ENCODE data around the gene PLXDC2.

The PLXDC2 gene

GRCh38 chr10:19817231-19817933, 1.1 kb downstream of the PLXDC2 start:
- H3K4me3 ChIP-seq (ENCODE audit: low read length) = peak overlapping the region; percentile 96
- H3K9ac ChIP-seq (ENCODE audit: low read depth, low read length) = peak overlapping the region; percentile 84
- H3K9me3 ChIP-seq (replicated peaks; ENCODE audit: low read length) = no peaks in the 10 kb centered on the region
- H3K36me3 ChIP-seq (ENCODE audit: insufficient read depth, low read length) = no peaks in the 10 kb centered on the region
- peaks cover 14% of the 10 kb centered on the region for H3K4me1 ChIP-seq (ENCODE audit: control insufficient read depth, insufficient read depth, low read length)
- peaks cover 5% of the 10 kb centered on the region for H3K27me3 ChIP-seq (ENCODE audit: control insufficient read depth, insufficient read depth, low read length)
- peak overlapping the region; percentile 90 for H3K4me2 ChIP-seq (ENCODE audit: low read length)

GRCh38 chr10:19818876-19819275, 2.6 kb downstream of the PLXDC2 start:
- Histone ChIP-seq H3K27me3 (ENCODE audit: control insufficient read depth, insufficient read depth, low read length) (peaks cover 5% of the 10 kb centered on the region), H3K4me3 (ENCODE audit: low read length) (no peak overlapping the region), H3K4me2 (ENCODE audit: low read length) (peak overlapping the region; percentile 90), H3K9ac (ENCODE audit: low read depth, low read length) (no peak overlapping the region), H3K36me3 (ENCODE audit: insufficient read depth, low read length) (no peaks in the 10 kb centered on the region), H3K9me3 (replicated peaks; ENCODE audit: low read length) (no peaks in the 10 kb centered on the region), H3K4me1 (ENCODE audit: control insufficient read depth, insufficient read depth, low read length) (peaks cover 14% of the 10 kb centered on the region)

GRCh38 chr10:19819419-19820033, 3.3 kb downstream of the PLXDC2 start:
- H3K9ac ChIP-seq (ENCODE audit: low read depth, low read length) = no peak overlapping the region

GRCh38 chr10:19824381-19825342, 8.4 kb downstream of the PLXDC2 start:
- Histone ChIP-seq H3K9me3 (replicated peaks; ENCODE audit: low read length) (no peaks in the 10 kb centered on the region), H3K36me3 (ENCODE audit: insufficient read depth, low read length) (no peaks in the 10 kb centered on the region), H3K27me3 (ENCODE audit: control insufficient read depth, insufficient read depth, low read length) (no peaks in the 10 kb centered on the region), H3K4me3 (ENCODE audit: low read length) (no peak overlapping the region), H3K4me1 (ENCODE audit: control insufficient read depth, insufficient read depth, low read length) (no peaks in the 10 kb centered on the region), H3K4me2 (ENCODE audit: low read length) (no peak overlapping the region), H3K9ac (ENCODE audit: low read depth, low read length) (no peak overlapping the region)

More at GRCh38 chr10:19819419-19820033, 3.3 kb downstream of the PLXDC2 start:
- Histone ChIP-seq H3K9me3 (replicated peaks; ENCODE audit: low read length) (no peaks in the 10 kb centered on the region), H3K36me3 (ENCODE audit: insufficient read depth, low read length) (no peaks in the 10 kb centered on the region), H3K4me3 (ENCODE audit: low read length) (no peak overlapping the region), H3K4me1 (ENCODE audit: control insufficient read depth, insufficient read depth, low read length) (peaks cover 14% of the 10 kb centered on the region), H3K27me3 (ENCODE audit: control insufficient read depth, insufficient read depth, low read length) (peaks cover 5% of the 10 kb centered on the region), H3K4me2 (ENCODE audit: low read length) (peak overlapping the region; percentile 90)

- Histone ChIP-seq H3K4me1 (ENCODE audit: control insufficient read depth, insufficient read depth, low read length) (no peaks in the 10 kb centered on the region), H3K9ac (ENCODE audit: low read depth, low read length) (no peak overlapping the region), H3K27me3 (ENCODE audit: control insufficient read depth, insufficient read depth, low read length) (no peaks in the 10 kb centered on the region), H3K36me3 (ENCODE audit: insufficient read depth, low read length) (no peaks in the 10 kb centered on the region), H3K9me3 (replicated peaks; ENCODE audit: low read length) (no peaks in the 10 kb centered on the region), H3K4me3 (ENCODE audit: low read length) (no peak overlapping the region), H3K4me2 (ENCODE audit: low read length) (no peak overlapping the region)
Measured at GRCh38 chr10:19825700-19826099, 9.5 kb downstream of the PLXDC2 start.

- Histone ChIP-seq H3K4me2 (ENCODE audit: low read length) (no peak overlapping the region), H3K36me3 (ENCODE audit: insufficient read depth, low read length) (no peaks in the 10 kb centered on the region), H3K9ac (ENCODE audit: low read depth, low read length) (no peak overlapping the region), H3K4me1 (ENCODE audit: control insufficient read depth, insufficient read depth, low read length) (no peaks in the 10 kb centered on the region), H3K9me3 (replicated peaks; ENCODE audit: low read length) (no peaks in the 10 kb centered on the region), H3K27me3 (ENCODE audit: control insufficient read depth, insufficient read depth, low read length) (no peaks in the 10 kb centered on the region), H3K4me3 (ENCODE audit: low read length) (no peak overlapping the region)
Measured at GRCh38 chr10:19826712-19827111, 10.5 kb downstream of the PLXDC2 start.

GRCh38 chr10:19828278-19829049, 12.2 kb downstream of the PLXDC2 start:
- H3K4me3 ChIP-seq (ENCODE audit: low read length) = no peak overlapping the region
- no peaks in the 10 kb centered on the region for H3K4me1 ChIP-seq (ENCODE audit: control insufficient read depth, insufficient read depth, low read length)

GRCh38 chr10:19832699-19833098, 16.5 kb downstream of the PLXDC2 start:
- Histone ChIP-seq H3K4me2 (ENCODE audit: low read length) (no peak overlapping the region), H3K27me3 (ENCODE audit: control insufficient read depth, insufficient read depth, low read length) (no peaks in the 10 kb centered on the region), H3K4me1 (ENCODE audit: control insufficient read depth, insufficient read depth, low read length) (no peaks in the 10 kb centered on the region), H3K9ac (ENCODE audit: low read depth, low read length) (no peak overlapping the region), H3K36me3 (ENCODE audit: insufficient read depth, low read length) (no peaks in the 10 kb centered on the region), H3K9me3 (replicated peaks; ENCODE audit: low read length) (no peaks in the 10 kb centered on the region), H3K4me3 (ENCODE audit: low read length) (no peak overlapping the region)

More at GRCh38 chr10:19828278-19829049, 12.2 kb downstream of the PLXDC2 start:
- Histone ChIP-seq H3K27me3 (ENCODE audit: control insufficient read depth, insufficient read depth, low read length) (no peaks in the 10 kb centered on the region), H3K36me3 (ENCODE audit: insufficient read depth, low read length) (no peaks in the 10 kb centered on the region), H3K9me3 (replicated peaks; ENCODE audit: low read length) (no peaks in the 10 kb centered on the region), H3K9ac (ENCODE audit: low read depth, low read length) (no peak overlapping the region), H3K4me2 (ENCODE audit: low read length) (no peak overlapping the region)

GRCh38 chr10:19833170-19833824, 17.1 kb downstream of the PLXDC2 start:
- no peaks in the 10 kb centered on the region for H3K27me3 ChIP-seq (ENCODE audit: control insufficient read depth, insufficient read depth, low read length)
- no peak overlapping the region for H3K9ac ChIP-seq (ENCODE audit: low read depth, low read length)
- no peak overlapping the region for H3K4me3 ChIP-seq (ENCODE audit: low read length)

GRCh38 chr10:19835952-19836351, 19.7 kb downstream of the PLXDC2 start:
- Histone ChIP-seq H3K4me2 (ENCODE audit: low read length) (no peak overlapping the region), H3K9ac (ENCODE audit: low read depth, low read length) (no peak overlapping the region), H3K4me1 (ENCODE audit: control insufficient read depth, insufficient read depth, low read length) (no peaks in the 10 kb centered on the region), H3K4me3 (ENCODE audit: low read length) (no peak overlapping the region), H3K36me3 (ENCODE audit: insufficient read depth, low read length) (no peaks in the 10 kb centered on the region), H3K27me3 (ENCODE audit: control insufficient read depth, insufficient read depth, low read length) (no peaks in the 10 kb centered on the region), H3K9me3 (replicated peaks; ENCODE audit: low read length) (no peaks in the 10 kb centered on the region)

More at GRCh38 chr10:19833170-19833824, 17.1 kb downstream of the PLXDC2 start:
- no peaks in the 10 kb centered on the region for H3K4me1 ChIP-seq (ENCODE audit: control insufficient read depth, insufficient read depth, low read length)
- no peak overlapping the region for H3K4me2 ChIP-seq (ENCODE audit: low read length)
- H3K9me3 ChIP-seq (replicated peaks; ENCODE audit: low read length) = no peaks in the 10 kb centered on the region
- no peaks in the 10 kb centered on the region for H3K36me3 ChIP-seq (ENCODE audit: insufficient read depth, low read length)
